ENCODE results near the gene GMCL2. TPM values are rescaled to one million over a fixed set of nuclear protein-coding genes. Genes with fewer than 3 reads are reported as not detected.
A peak's percentile ranks its signal among the peaks of the same experiment; 100 is the strongest.

The GMCL2 gene
- total and polyA plus RNA-seq, 2 donors from 2014 or later = not detected

DNA sequence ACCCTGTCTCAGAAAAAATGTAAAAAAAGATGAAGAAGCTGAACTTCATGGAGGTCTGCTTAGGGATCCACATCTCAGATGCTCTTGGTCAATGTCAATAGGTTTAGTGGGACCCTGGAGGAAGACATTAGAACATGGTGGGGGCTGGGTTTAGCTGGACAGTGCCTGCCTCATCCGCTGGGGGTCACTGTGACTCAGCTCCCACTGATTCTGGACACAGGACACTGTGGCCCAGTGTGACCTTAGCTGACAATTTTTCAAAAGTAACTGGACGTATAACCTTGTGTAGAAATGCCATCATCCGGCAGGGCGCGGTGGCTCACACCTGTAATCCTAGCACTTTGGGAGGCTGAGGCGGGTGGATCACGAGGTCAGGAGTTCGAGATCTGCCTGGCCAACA, 9.8 kb upstream of the GMCL2 start:
- intact Hi-C loops (cut with DNase I) = no loop called here
- no peak overlapping the region for H3K9ac ChIP-seq (ENCODE audit: low read length in 3 of 3)
- TF ChIP-seq, protein P1, sequence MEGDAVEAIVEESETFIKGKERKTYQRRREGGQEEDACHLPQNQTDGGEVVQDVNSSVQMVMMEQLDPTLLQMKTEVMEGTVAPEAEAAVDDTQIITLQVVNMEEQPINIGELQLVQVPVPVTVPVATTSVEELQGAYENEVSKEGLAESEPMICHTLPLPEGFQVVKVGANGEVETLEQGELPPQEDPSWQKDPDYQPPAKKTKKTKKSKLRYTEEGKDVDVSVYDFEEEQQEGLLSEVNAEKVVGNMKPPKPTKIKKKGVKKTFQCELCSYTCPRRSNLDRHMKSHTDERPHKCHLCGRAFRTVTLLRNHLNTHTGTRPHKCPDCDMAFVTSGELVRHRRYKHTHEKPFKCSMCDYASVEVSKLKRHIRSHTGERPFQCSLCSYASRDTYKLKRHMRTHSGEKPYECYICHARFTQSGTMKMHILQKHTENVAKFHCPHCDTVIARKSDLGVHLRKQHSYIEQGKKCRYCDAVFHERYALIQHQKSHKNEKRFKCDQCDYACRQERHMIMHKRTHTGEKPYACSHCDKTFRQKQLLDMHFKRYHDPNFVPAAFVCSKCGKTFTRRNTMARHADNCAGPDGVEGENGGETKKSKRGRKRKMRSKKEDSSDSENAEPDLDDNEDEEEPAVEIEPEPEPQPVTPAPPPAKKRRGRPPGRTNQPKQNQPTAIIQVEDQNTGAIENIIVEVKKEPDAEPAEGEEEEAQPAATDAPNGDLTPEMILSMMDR (IDR thresholded peaks at IDR 0.05; ENCODE audit: borderline replicate concordance, extremely low read depth, insufficient read depth) = peak; percentile 1

DNA sequence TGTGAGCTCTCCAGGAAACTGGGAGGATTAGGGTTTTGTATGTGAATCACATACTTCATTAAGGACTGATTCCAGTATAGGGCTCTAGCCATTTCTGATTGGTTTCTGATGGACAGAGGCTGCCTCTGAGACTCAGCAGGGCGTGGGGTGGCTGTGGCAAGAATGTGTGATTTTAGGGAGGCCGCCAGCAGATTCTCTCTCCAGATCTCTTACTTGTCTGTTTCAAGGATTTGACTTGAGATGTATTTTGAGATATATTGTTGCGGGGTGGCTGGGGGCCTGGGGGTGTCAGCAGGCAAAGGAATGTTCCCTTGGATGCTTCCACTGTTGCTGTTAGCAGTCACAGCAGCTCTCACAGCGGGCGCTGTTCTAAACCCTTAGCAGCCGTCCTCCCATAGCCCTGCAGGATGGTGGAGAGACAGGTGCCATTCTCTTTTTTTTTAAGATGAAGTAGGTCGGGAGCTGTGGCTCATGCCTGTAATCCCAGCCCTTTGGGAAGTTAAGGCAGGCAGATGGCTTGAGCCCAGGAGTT, 9.2 kb upstream of the GMCL2 start:
- H3K36me3 ChIP-seq (ENCODE audit: control insufficient read depth in 2 of 3, insufficient read depth in 3 of 3, low read length in 3 of 3) = no peaks in the 10 kb centered on the region
- no peak for DNase-seq
- H3K9me3 ChIP-seq (ENCODE audit: control insufficient read depth in 2 of 3, insufficient read depth in 1 of 3, low read length in 3 of 3) = no peaks in the 10 kb centered on the region
- no peak overlapping the region for H3K27ac ChIP-seq (ENCODE audit: low read depth in 2 of 2, low read length in 2 of 2)
- no peaks in the 10 kb centered on the region for H3K4me1 ChIP-seq (ENCODE audit: control insufficient read depth in 2 of 3, insufficient read depth in 2 of 3, low read depth in 1 of 3, low read length in 3 of 3)
- H3K27me3 ChIP-seq (ENCODE audit: control insufficient read depth, insufficient read depth, low read length) = no peaks in the 10 kb centered on the region
- H3K9ac ChIP-seq (ENCODE audit: low read length in 3 of 3) = no peak overlapping the region
- no peak overlapping the region for H3K4me3 ChIP-seq (ENCODE audit: low read length in 3 of 3)
- intact Hi-C loops (cut with DNase I) = no loop called here
- FAIRE-seq = no peak
- TF ChIP-seq, protein P1 (IDR thresholded peaks at IDR 0.05; ENCODE audit: borderline replicate concordance, extremely low read depth, insufficient read depth) = no peak

More for the DNA sequence above, 9.8 kb upstream of the GMCL2 start:
- H3K9me3 ChIP-seq (ENCODE audit: control insufficient read depth in 2 of 3, insufficient read depth in 1 of 3, low read length in 3 of 3) = no peaks in the 10 kb centered on the region
- H3K4me3 ChIP-seq (ENCODE audit: low read length in 3 of 3) = no peak overlapping the region
- H3K36me3 ChIP-seq (ENCODE audit: control insufficient read depth in 2 of 3, insufficient read depth in 3 of 3, low read length in 3 of 3) = no peaks in the 10 kb centered on the region
- H3K27me3 ChIP-seq (ENCODE audit: control insufficient read depth, insufficient read depth, low read length) = no peaks in the 10 kb centered on the region
- FAIRE-seq (no peak), DNase-seq (no peak)
- no peak overlapping the region for H3K27ac ChIP-seq (ENCODE audit: low read depth in 2 of 2, low read length in 2 of 2)
- H3K4me1 ChIP-seq (ENCODE audit: control insufficient read depth in 2 of 3, insufficient read depth in 2 of 3, low read depth in 1 of 3, low read length in 3 of 3) = no peaks in the 10 kb centered on the region

DNA sequence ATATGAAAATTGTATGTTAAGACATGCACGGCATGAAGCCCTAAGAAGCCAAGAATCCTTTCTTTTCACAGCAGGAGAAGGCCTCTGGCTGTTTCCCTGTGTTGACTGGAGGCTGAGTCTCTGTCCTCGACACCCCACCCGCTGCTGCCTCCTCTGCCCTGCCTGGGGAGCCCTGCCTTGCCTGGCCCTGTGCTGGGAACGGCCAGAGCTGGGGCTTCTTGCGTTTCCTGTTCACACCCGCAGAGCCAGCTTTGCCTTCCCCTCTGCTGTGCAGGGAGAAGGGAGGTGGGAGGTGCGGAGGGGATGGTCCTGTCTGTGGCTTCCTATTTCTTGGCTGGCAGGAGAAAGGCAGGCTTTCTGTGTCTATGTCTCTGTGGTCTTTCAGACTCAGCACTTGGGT, 6.9 kb upstream of the GMCL2 start:
- Histone ChIP-seq H3K27me3 (ENCODE audit: control insufficient read depth, insufficient read depth, low read length) (no peaks in the 10 kb centered on the region), H3K36me3 (ENCODE audit: control insufficient read depth in 2 of 3, insufficient read depth in 3 of 3, low read length in 3 of 3) (no peaks in the 10 kb centered on the region), H3K4me1 (ENCODE audit: control insufficient read depth in 2 of 3, insufficient read depth in 2 of 3, low read depth in 1 of 3, low read length in 3 of 3) (no peaks in the 10 kb centered on the region), H3K27ac (ENCODE audit: low read depth in 2 of 2, low read length in 2 of 2) (no peak overlapping the region), H3K9me3 (ENCODE audit: control insufficient read depth in 2 of 3, insufficient read depth in 1 of 3, low read length in 3 of 3) (no peaks in the 10 kb centered on the region), H3K4me3 (ENCODE audit: low read length in 3 of 3) (no peak overlapping the region), H3K9ac (ENCODE audit: low read length in 3 of 3) (no peak overlapping the region)
- no peak for DNase-seq
- TF ChIP-seq, protein P1 (IDR thresholded peaks at IDR 0.05; ENCODE audit: borderline replicate concordance, extremely low read depth, insufficient read depth) = no peak
- intact Hi-C loops (cut with DNase I) = no loop called here
- no peak for FAIRE-seq

DNA sequence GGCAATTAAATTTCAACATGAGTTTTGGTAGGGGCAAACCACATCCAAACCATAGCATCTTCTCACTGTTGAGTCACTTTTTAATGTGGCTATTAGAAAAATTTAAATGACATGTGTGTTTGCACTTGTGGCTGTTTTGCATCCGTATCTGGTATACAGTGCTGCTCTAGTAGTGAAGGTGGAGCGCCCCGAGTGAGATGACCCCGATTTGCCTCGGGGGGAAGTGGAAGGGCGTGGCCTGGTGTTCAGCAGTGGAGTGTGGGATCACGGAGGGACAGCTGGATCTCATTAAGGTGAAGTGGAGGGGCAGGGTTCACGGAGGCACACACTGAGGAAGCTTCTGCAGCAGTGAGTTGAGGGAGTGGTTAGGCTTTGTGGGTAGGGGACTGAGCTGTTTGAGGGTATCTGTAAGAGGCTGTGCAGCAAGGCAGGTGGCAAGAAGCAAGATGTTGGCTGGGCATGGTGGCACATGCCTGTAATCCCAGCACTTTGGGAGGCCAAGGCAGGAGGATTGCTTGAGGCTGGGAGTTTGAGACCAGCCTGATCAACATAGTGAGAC, 6.2 kb upstream of the GMCL2 start:
- no peak for FAIRE-seq
- no peaks in the 10 kb centered on the region for H3K9me3 ChIP-seq (ENCODE audit: control insufficient read depth in 2 of 3, insufficient read depth in 1 of 3, low read length in 3 of 3)
- H3K36me3 ChIP-seq (ENCODE audit: control insufficient read depth in 2 of 3, insufficient read depth in 3 of 3, low read length in 3 of 3) = no peaks in the 10 kb centered on the region
- no peak overlapping the region for H3K27ac ChIP-seq (ENCODE audit: low read depth in 2 of 2, low read length in 2 of 2)
- no peak overlapping the region for H3K4me3 ChIP-seq (ENCODE audit: low read length in 3 of 3)
- no peaks in the 10 kb centered on the region for H3K4me1 ChIP-seq (ENCODE audit: control insufficient read depth in 2 of 3, insufficient read depth in 2 of 3, low read depth in 1 of 3, low read length in 3 of 3)
- no peaks in the 10 kb centered on the region for H3K27me3 ChIP-seq (ENCODE audit: control insufficient read depth, insufficient read depth, low read length)
- H3K9ac ChIP-seq (ENCODE audit: low read length in 3 of 3) = no peak overlapping the region
- intact Hi-C loops (cut with DNase I) = no loop called here
- TF ChIP-seq, protein P1 (IDR thresholded peaks at IDR 0.05; ENCODE audit: borderline replicate concordance, extremely low read depth, insufficient read depth) = no peak
- no peak for DNase-seq
